Measurements from ENCODE around the gene PYROXD2.
A peak's percentile ranks its signal among the peaks of the same experiment; 100 is the strongest.

PYROXD2 gene

DNA sequence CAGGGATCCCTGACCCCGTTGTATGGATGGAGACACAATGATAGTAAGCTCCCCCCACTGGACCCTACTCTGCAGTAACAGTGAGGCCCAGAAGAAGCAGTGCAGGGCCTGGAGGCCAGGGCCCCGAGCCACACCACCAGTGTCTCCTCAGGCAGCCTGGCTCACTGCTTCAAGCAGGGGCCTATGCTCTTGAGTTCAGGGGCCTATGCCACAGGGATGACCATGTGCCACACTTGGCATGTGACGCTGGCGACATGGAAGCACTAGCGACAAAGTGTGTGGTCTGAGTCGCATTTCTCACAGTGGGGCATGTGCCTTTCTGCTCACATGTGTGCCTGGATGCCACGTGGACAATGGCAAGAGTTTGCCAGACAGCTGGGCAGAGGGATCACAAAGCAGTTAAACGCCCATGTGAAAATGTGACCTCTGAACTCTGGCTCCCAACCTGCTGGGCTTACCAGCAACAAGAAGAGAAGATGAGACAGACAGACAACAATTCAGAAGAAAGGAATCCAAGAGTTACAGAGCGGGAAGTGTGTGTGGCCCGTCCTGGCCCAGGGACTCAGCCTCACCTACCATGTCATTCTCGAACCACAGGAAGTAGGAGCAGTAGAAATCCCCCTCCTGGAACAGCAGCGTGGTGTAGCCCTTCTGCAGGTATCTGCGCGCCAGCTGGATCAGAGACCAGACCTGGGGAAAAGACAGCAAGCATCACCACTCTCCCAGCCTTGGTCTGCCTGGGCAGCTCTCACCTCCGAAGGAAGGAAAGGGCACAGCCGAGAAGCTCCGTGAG, 4.7 kb upstream of the PYROXD2 start:
- Histone ChIP-seq H2BK15ac (ENCODE audit: low read length) (no peak overlapping the region), H3K4me2 (ENCODE audit: insufficient read depth, low read length, poor library complexity, severe bottlenecking) (no peak overlapping the region), H4K8ac (ENCODE audit: low read depth, low read length) (no peak overlapping the region), H2BK5ac (ENCODE audit: low read length) (no peak overlapping the region), H3K14ac (ENCODE audit: low read length) (no peak overlapping the region), H3K4me1 (ENCODE audit: control insufficient read depth in 2 of 2, insufficient read depth in 1 of 2, low read depth in 1 of 2, low read length in 2 of 2) (peaks cover 5 to 11% of the 10 kb centered on the region in 2 donors), H3K9me3 (replicated peaks in 1 of 2; ENCODE audit: control insufficient read depth in 2 of 2, insufficient read depth in 1 of 2, low read depth in 1 of 2, low read length in 2 of 2) (no peaks in the 10 kb centered on the region), H3K9ac (ENCODE audit: low read depth, low read length, poor library complexity) (no peak overlapping the region), H3K18ac (ENCODE audit: low read length) (no peak overlapping the region), H2BK12ac (ENCODE audit: low read length) (no peak overlapping the region), H2AFZ (ENCODE audit: low read length) (no peak overlapping the region), H2AK5ac (ENCODE audit: low read depth, low read length) (no peak overlapping the region), H3K36me3 (replicated peaks in 1 of 2; ENCODE audit: control insufficient read depth in 2 of 2, insufficient read depth in 2 of 2, low read length in 2 of 2) (peaks cover 4 to 19% of the 10 kb centered on the region in 2 donors), H3K4me3 (ENCODE audit: low read length in 2 of 2) (no peak overlapping the region), H3K27ac (replicated peaks; ENCODE audit: low read length) (no peak overlapping the region), H4K91ac (ENCODE audit: low read depth, low read length, poor library complexity) (no peak overlapping the region), H3K27me3 (ENCODE audit: control insufficient read depth in 3 of 3, insufficient read depth in 3 of 3, low read depth in 1 of 3, low read length in 3 of 3) (no peaks in the 10 kb centered on the region), H2BK120ac (ENCODE audit: low read depth, low read length) (no peak overlapping the region), H3K4ac (ENCODE audit: low read length) (no peak overlapping the region), H3K79me1 (ENCODE audit: low read depth, low read length) (no peaks in the 10 kb centered on the region), H3K23ac (ENCODE audit: low read depth, low read length, poor library complexity) (no peak overlapping the region)
- no peak for DNase-seq (ENCODE audit: low spot score)
- no CpG with 5 or more reads among the region's 17 CpGs for WGBS, 2 donors (ENCODE audit: extremely low coverage in 2 of 2, insufficient read length in 2 of 2, insufficient replicate concordance in 1 of 2)

DNA sequence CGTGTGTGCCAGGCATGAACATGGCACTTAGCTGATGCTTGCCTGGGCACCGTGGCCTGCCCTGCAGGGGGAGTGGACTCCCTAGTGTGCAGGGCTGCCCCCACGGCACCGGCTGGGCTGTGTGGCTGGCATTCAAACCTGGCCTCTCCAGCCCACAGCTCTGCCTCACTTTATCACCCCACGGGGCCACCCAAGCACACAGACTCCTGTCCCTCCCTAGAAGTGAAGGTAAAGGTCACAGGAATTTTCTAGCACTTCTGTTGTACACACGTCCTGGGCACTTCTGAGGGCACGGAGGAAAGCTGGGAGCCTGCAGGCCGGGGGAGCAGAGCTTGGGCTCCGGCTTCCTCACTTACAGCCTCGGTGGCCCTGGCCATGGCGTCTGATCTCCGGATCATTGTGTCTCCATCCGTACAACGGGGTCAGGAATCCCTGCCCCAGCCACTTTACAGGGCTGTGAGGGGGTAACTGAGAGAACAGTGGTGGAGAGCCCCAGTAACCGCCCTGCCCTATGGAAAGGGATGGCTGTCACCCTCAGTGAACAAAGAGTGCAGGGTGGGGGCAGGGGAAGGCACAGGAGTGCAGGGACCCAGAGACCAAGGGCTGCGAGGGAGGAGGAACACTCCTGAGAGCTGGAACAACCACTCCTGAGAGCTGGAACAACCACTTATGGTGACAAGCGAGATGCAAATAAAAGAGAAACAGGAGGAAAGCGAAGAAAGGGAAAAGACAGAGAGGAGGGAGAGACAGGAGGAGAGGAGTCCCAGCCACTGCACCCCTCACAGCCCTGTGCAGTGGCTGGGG, 3.9 kb upstream of the PYROXD2 start:
- peak overlapping the region; percentile 24 for H3K9ac ChIP-seq (ENCODE audit: low read depth, low read length, poor library complexity)
- H3K27me3 ChIP-seq (ENCODE audit: control insufficient read depth in 3 of 3, insufficient read depth in 3 of 3, low read depth in 1 of 3, low read length in 3 of 3) = no peaks in the 10 kb centered on the region
- H3K9me3 ChIP-seq (replicated peaks in 1 of 2; ENCODE audit: control insufficient read depth in 2 of 2, insufficient read depth in 1 of 2, low read depth in 1 of 2, low read length in 2 of 2) = no peaks in the 10 kb centered on the region
- no peak overlapping the region for H3K27ac ChIP-seq (replicated peaks; ENCODE audit: low read length)
- H3K18ac ChIP-seq (ENCODE audit: low read length) = no peak overlapping the region
- no peak overlapping the region for H2BK120ac ChIP-seq (ENCODE audit: low read depth, low read length)
- H3K4me1 ChIP-seq (ENCODE audit: control insufficient read depth in 2 of 2, insufficient read depth in 1 of 2, low read depth in 1 of 2, low read length in 2 of 2) = peaks cover 5 to 16% of the 10 kb centered on the region in 2 donors
- H3K4me3 ChIP-seq (ENCODE audit: low read length in 2 of 2) = no peak overlapping the region
- no peak overlapping the region for H2BK15ac ChIP-seq (ENCODE audit: low read length)
- no peak overlapping the region for H2AK5ac ChIP-seq (ENCODE audit: low read depth, low read length)
- no peak overlapping the region for H3K4me2 ChIP-seq (ENCODE audit: insufficient read depth, low read length, poor library complexity, severe bottlenecking)
- no peak overlapping the region for H4K8ac ChIP-seq (ENCODE audit: low read depth, low read length)
- no peak for DNase-seq (ENCODE audit: low spot score)
- no peak overlapping the region for H2BK5ac ChIP-seq (ENCODE audit: low read length)
- WGBS, 2 donors (ENCODE audit: extremely low coverage in 2 of 2, insufficient read length in 2 of 2, insufficient replicate concordance in 1 of 2) = no CpG with 5 or more reads among the region's 18 CpGs
- no peak overlapping the region for H3K4ac ChIP-seq (ENCODE audit: low read length)
- no peak overlapping the region for H2AFZ ChIP-seq (ENCODE audit: low read length)
- H3K14ac ChIP-seq (ENCODE audit: low read length) = no peak overlapping the region
- no peak overlapping the region for H2BK12ac ChIP-seq (ENCODE audit: low read length)
- no peaks in the 10 kb centered on the region for H3K79me1 ChIP-seq (ENCODE audit: low read depth, low read length)
- no peak overlapping the region for H4K91ac ChIP-seq (ENCODE audit: low read depth, low read length, poor library complexity)
- H3K36me3 ChIP-seq (replicated peaks in 1 of 2; ENCODE audit: control insufficient read depth in 2 of 2, insufficient read depth in 2 of 2, low read length in 2 of 2) = peaks cover 4 to 19% of the 10 kb centered on the region in 2 donors
- H3K23ac ChIP-seq (ENCODE audit: low read depth, low read length, poor library complexity) = no peak overlapping the region

DNA sequence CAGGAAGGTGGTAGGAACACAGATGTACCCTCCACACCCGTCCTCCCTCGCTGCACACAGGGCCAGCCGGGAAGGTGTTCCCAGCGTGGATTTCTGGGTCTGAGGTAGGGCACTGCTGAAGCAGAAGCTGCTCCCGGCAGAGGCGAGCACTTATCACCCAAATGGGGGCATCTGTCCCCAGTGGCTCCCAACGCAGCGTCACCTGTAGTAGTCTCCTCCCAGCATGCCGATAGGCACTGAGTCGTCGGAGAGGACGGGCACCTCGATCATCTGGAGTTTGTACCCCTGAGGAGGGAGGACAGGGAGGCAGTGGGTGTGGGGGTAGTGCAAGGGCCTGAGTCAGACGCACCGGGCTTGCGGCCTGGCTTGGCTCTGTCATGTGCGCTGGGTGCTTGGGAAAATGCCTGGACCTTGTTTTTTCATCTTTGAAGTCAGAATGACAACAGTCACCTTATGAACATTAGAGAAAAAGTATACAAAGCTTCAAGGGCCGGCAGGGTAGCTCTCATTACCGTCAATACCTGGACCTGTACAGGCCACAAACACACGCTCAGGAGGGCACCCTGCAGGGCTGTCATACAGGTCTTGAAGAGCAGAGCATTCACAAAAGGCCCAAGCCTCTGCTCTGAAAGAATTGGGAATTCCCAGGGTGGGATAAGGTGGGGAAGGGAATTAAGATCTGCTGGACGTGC, 3.1 kb upstream of the PYROXD2 start:
- no peak overlapping the region for H3K4me3 ChIP-seq (ENCODE audit: low read length in 2 of 2)
- no peak overlapping the region for H4K8ac ChIP-seq (ENCODE audit: low read depth, low read length)
- H3K27ac ChIP-seq (replicated peaks; ENCODE audit: low read length) = no peak overlapping the region
- H3K14ac ChIP-seq (ENCODE audit: low read length) = no peak overlapping the region
- H2BK5ac ChIP-seq (ENCODE audit: low read length) = no peak overlapping the region
- H2BK15ac ChIP-seq (ENCODE audit: low read length) = no peak overlapping the region
- no peak overlapping the region for H2AFZ ChIP-seq (ENCODE audit: low read length)
- no peak for DNase-seq (ENCODE audit: low spot score)
- H2AK5ac ChIP-seq (ENCODE audit: low read depth, low read length) = peak overlapping the region; percentile 38
- H3K36me3 ChIP-seq (replicated peaks in 1 of 2; ENCODE audit: control insufficient read depth in 2 of 2, insufficient read depth in 2 of 2, low read length in 2 of 2) = peaks cover 4 to 19% of the 10 kb centered on the region in 2 donors
- peak overlapping the region; percentile 45 for H3K18ac ChIP-seq (ENCODE audit: low read length)
- H3K27me3 ChIP-seq (ENCODE audit: control insufficient read depth in 3 of 3, insufficient read depth in 3 of 3, low read depth in 1 of 3, low read length in 3 of 3) = no peaks in the 10 kb centered on the region
- H3K4me1 ChIP-seq (ENCODE audit: control insufficient read depth in 2 of 2, insufficient read depth in 1 of 2, low read depth in 1 of 2, low read length in 2 of 2) = peaks cover 5 to 16% of the 10 kb centered on the region in 2 donors
- no peak overlapping the region for H3K4me2 ChIP-seq (ENCODE audit: insufficient read depth, low read length, poor library complexity, severe bottlenecking)
- H3K23ac ChIP-seq (ENCODE audit: low read depth, low read length, poor library complexity) = peak overlapping the region; percentile 25
- WGBS, 2 donors (ENCODE audit: extremely low coverage in 2 of 2, insufficient read length in 2 of 2, insufficient replicate concordance in 1 of 2) = no CpG with 5 or more reads among the region's 21 CpGs
- H3K79me1 ChIP-seq (ENCODE audit: low read depth, low read length) = no peaks in the 10 kb centered on the region
- H3K9ac ChIP-seq (ENCODE audit: low read depth, low read length, poor library complexity) = no peak overlapping the region
- no peak overlapping the region for H4K91ac ChIP-seq (ENCODE audit: low read depth, low read length, poor library complexity)
- no peak overlapping the region for H2BK120ac ChIP-seq (ENCODE audit: low read depth, low read length)
- no peaks in the 10 kb centered on the region for H3K9me3 ChIP-seq (replicated peaks in 1 of 2; ENCODE audit: control insufficient read depth in 2 of 2, insufficient read depth in 1 of 2, low read depth in 1 of 2, low read length in 2 of 2)
- no peak overlapping the region for H3K4ac ChIP-seq (ENCODE audit: low read length)
- H2BK12ac ChIP-seq (ENCODE audit: low read length) = no peak overlapping the region

All from neuronal stem cell (in vitro differentiated cells).